Thyroid gland (tissue), 4 donors: ENCODE measurements around the gene RIMS3.

Experiments
- CTCF ChIP-seq, 6 experiments: fragments of 200-600 bp in 3 of 6; fragments of 450-650 bp in 3 of 6; sonication (generic) in 3 of 6; IDR thresholded peaks; one replicate each; pipeline ENCODE4 v1.5.1; 2016 to 2019; ENCODE audit warnings: antibody characterized with exemption in 6 of 6, mild to moderate bottlenecking in 2 of 6, inconsistent platforms in 1 of 6, moderate library complexity in 1 of 6
- POLR2A ChIP-seq, 2 donors: fragments of 450-650 bp; IDR thresholded peaks; one replicate each; pipeline ENCODE4 v1.6.1; 2017; ENCODE audit warnings: antibody characterized with exemption in 2 of 2, mild to moderate bottlenecking in 2 of 2, moderate library complexity in 1 of 2

DNA sequence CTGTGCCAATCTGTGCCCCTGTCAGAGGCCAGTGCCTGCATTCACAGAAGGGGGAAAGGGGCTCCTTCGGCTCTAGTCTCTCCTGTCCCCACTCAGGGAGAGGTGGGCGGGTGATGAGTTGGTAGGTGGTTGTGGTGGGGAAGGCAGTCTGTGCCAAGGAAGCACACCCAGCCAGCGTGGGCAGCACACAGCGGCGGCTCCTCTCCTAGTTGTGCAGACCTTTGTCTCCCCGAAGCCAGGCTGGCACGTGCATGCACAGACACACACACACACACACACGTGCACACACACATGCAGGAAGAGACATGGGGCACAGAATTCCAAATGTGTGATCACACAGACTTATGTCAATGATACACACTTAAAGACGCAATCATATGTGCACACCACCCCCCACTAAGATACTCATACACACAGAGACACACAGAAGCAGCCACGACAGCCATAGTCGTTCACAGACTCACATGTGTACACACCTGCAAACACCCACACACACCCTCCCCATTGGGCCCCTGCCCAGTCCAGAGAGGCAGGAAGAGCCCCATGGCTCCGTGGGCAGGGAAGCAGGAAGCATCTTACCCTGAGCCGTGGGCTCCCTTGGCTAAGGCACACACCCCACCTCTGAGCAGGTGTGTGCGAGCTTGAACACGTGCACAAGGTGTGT lies 16.4 kb downstream of the RIMS3 start:
- TF ChIP-seq POLR2A (IDR thresholded peaks at IDR 0.05) (no peak), CTCF (IDR thresholded peaks at IDR 0.05) (no peak)
